AG09309 (cell line): ENCODE measurements around the gene NPBWR2.
A peak's percentile ranks its signal among the peaks of the same experiment; 100 is the strongest.

Experiments used
- DNase-seq: peaks from one replicate; pipeline ENCODE4 v3.0.0-alpha.2; 2010; ENCODE audit warnings: low read depth
- H3K4me3 ChIP-seq: 2 replicates; pipeline ENCODE4 v1.5.1; 2011; ENCODE audit warnings: mild to moderate bottlenecking, low read depth, low read length, moderate library complexity; ENCODE audit not compliant: control insufficient read depth
- CTCF ChIP-seq: IDR thresholded peaks from 2 replicates; pipeline ENCODE4 v1.5.1; 2011; ENCODE audit warnings: mild to moderate bottlenecking, low read depth, low read length, inconsistent platforms; ENCODE audit not compliant: insufficient read depth, control insufficient read depth; ENCODE audit errors: missing control alignments

Gene NPBWR2

GRCh38 chr20:64082820-64083377 is 24.5 kb downstream of the NPBWR2 start:
- TF ChIP-seq CTCF = peak; percentile 1
- DNase-seq = no peak
- peak overlapping the region; percentile 28; the same call in 1 of the 2 replicates for H3K4me3 ChIP-seq

- DNase-seq = no peak
- no peak for TF ChIP-seq CTCF
- no peak overlapping the region for H3K4me3 ChIP-seq
These were observed 25.1 kb downstream of the NPBWR2 start for GRCh38 chr20:64082126-64082731.

DNA sequence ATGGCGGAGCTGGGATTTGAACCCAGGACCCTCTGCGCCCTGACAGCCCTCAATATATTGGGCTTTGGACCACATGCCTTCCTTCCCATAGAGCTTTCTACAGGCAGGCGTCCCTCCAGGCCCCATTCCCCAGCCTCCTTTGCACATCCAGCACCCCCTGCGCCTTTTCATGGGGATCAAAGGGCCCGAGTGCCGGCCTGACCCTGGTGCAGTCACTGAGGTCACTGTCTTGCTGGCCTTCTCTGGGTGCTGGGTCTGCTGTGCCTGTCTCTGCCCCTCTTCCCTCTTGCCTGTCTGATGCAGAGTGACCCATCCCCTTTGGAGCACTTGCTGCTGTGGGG is 25.8 kb downstream of the NPBWR2 start:
- DNase-seq = no peak
- H3K4me3 ChIP-seq = no peak overlapping the region

DNA sequence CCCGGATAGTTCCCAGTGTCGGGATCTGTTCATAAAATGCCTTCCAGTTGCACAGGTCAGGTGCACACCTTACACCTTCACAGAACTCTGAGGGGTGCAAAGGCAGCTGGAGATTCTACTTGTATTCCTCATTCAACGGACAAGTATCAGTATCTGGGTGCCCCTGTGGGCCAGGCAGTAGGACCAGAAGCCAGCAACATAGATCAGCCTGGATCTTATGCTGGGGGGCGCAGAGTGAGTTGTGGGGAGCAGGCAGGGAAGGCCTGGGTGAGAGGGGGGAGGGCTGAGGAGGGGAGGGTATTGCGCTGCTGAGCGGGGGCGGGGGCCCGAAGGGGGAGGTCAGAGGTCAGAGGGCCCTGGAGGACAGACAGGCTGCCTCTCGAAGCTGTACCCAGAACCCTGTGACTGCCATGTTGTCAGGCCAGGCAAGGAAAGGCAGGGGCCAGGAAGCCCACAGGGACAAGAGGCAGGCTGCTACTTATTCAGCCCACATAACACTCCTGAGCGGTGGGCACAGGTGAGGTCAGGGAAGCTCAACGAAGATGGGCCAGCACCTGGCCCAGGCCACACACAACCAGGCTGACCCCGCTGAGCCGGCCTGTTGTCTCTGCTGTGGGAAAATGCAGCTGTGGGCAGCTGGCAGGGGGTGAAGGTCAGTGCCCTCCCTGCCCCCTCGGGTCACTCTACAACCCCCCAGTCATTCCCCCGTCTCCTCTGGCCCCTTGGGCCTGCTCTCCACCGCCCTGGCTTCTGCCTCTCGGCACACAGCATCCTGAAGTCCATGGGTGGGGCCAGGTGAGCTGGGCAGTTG is 26.3 kb downstream of the NPBWR2 start:
- no peak overlapping the region for H3K4me3 ChIP-seq
- no peak for DNase-seq
- TF ChIP-seq CTCF = no peak

More for the DNA sequence above, 25.8 kb downstream of the NPBWR2 start:
- TF ChIP-seq CTCF = no peak

DNA sequence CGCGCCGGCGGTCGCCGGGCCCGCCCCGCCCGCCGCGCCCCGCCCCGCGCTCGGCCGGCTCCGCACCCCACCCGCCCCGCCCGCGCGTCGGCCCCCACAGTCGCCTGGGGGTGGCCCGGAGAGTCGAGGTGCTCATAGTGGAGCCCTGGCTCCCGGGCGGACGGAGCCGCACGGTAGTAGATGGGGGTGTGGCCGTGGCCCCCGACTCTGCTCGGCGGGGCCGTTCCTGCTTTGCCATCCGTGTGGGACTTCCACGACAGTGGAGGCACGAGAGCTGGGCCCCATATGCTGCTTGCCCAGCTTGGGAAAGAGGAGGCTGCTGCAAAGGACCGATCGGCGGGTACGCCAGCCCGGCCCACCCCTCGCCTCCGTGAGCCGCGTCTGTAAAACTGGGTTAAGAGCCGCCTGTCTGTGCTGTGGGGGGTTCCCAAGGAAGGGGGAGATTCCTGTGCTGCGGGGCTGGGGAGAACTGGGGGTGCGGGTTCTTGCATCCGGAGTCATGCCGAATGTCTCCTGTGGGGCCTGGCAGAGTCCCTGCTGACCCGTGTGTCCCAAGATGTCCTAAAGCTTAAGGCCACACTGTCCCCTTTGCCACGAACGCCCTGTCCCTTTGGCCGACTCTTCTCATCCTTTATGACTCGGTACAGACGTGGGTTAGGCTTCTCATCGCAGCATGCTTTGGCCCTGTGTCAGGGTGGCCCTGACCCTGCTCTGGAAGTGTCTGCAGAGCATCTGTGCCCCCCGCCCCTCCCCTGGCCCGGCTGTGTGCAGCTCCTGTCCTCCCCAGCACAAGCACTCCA is 27.2 kb downstream of the NPBWR2 start, which contains the start of gene OPRL1:
Gene OPRL1, plus strand, starts transcription at position 70 of the 800 bp plus-strand sequence. CDS start 12,639 bp downstream, outside the sequence.
- no peak for DNase-seq
- H3K4me3 ChIP-seq = peak within 1 kb of the TSS; percentile 89
- no peak for TF ChIP-seq CTCF

DNA sequence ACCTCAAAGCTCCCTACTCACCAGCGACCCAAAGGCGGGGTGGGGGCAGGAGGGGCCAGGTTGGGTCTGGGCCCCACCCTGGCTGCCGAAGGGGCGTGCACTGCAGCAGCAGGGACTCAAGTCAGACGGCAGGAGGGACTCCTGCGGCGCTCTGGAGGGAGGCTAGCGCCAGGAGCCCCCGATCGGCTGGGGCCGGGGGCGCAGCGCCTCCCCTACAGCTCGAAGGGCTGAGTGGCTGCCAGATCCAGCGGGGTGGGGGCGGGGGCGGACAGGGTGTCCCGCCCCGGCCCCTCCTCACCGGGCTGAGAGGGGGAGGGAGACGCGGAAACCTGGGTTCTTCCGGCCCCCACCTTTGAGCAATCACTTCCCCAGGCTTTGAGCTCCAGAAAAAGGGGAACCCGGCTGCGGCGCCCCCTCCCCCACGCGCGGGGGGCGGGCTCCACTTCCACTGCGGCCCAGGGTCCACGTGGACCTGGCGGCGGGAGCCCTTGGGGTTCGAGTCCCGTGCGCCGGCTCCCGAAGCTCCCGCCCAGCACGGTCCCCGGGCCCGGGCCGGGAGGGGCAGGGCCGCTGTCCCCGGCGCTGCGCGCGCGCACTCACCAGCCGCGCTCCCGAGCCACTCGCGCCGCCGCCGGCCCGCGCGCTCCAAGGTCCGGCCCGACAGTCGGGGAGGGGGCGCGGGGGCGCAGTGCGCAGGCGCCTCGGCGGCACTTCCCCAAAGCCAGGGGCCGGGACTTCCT is 27.9 kb downstream of the NPBWR2 start, which contains the start of gene RGS19:
Gene RGS19, minus strand, starts transcription at position 246 of the 740 bp plus-strand sequence. CDS start 2,632 bp downstream, outside the sequence.
- TF ChIP-seq CTCF = no peak
- no peak for DNase-seq
- peak within 1 kb of the TSS; percentile 89 for H3K4me3 ChIP-seq
